Smooth muscle cell (in vitro differentiated cells): ENCODE results near the gene EGFL6. TPM values are rescaled to one million over a fixed set of nuclear protein-coding genes. Genes with fewer than 3 reads are reported as not detected.

Experiments
- DNase-seq: peaks from one replicate; lab custom pipeline; 2025; ENCODE audit not compliant: unreplicated experiment; lab: John Stamatoyannopoulos, UW
- H2AFZ ChIP-seq: fragments of 200-600 bp; sonication (generic); 2 replicates; pipeline ENCODE4 v1.6.0; 2016; ENCODE audit warnings: antibody characterized with exemption, low read depth, mild to moderate bottlenecking
- H3F3A ChIP-seq: fragments of 200-600 bp; sonication (generic); 2 replicates; pipeline ENCODE4 v1.6.0; 2017; ENCODE audit warnings: antibody characterized with exemption, low read depth
- H3K27ac ChIP-seq: fragments of 200-600 bp; sonication (generic); 2 replicates; pipeline ENCODE4 v1.5.1; 2016; ENCODE audit warnings: low read depth, mild to moderate bottlenecking
- H3K27me3 ChIP-seq: fragments of 200-600 bp; sonication (generic); 2 replicates; pipeline ENCODE4 v1.6.1; 2016; ENCODE audit warnings: low read depth, mild to moderate bottlenecking
- H3K36me3 ChIP-seq: fragments of 200-600 bp; sonication (generic); 2 replicates; pipeline ENCODE4 v1.5.1; 2016; ENCODE audit warnings: low read depth
- H3K4me1 ChIP-seq: fragments of 200-600 bp; sonication (generic); 2 replicates; pipeline ENCODE4 v1.5.1; 2016; ENCODE audit warnings: low read depth
- H3K4me2 ChIP-seq: fragments of 200-600 bp; sonication (generic); 2 replicates; pipeline ENCODE4 v1.6.0; 2016; ENCODE audit warnings: mild to moderate bottlenecking
- H3K4me3 ChIP-seq: fragments of 200-600 bp; sonication (generic); 2 replicates; pipeline ENCODE4 v1.5.1; 2016; ENCODE audit warnings: mild to moderate bottlenecking
- H3K79me2 ChIP-seq: fragments of 200-600 bp; sonication (generic); 2 replicates; pipeline ENCODE4 v1.6.0; 2016; ENCODE audit warnings: low read depth, mild to moderate bottlenecking
- H3K9ac ChIP-seq: fragments of 200-600 bp; sonication (generic); 2 replicates; pipeline ENCODE4 v1.6.0; 2016; ENCODE audit warnings: low read depth
- H3K9me3 ChIP-seq: fragments of 200-600 bp; sonication (generic); replicated peaks from 2 replicates; pipeline ENCODE4 v1.5.1; 2016; ENCODE audit warnings: low read depth
- H4K20me1 ChIP-seq: fragments of 200-600 bp; sonication (generic); 2 replicates; pipeline ENCODE4 v1.6.0; 2016; ENCODE audit warnings: low read depth
- WGBS: methylation state at CpG from one replicate; pipeline ENCODE4 v1.1.7; 2016; ENCODE audit warnings: low lambda C conversion rate; 5-methylcytosine and 5-hydroxymethylcytosine counted together
- polyA plus RNA-seq: library from polyadenylated mRNA; unstranded; fragments of >200 nt; fragmentation: Nextera tagmentation; extraction: Ambion mirVana; gene quantifications from 2 replicates; pipeline ENCODE4 v1.2.1, GENCODE V29; 2016
- total RNA-seq: library from RNA; depleted of rRNA; stranded (reverse); fragments of >200 nt; gene quantifications from 2 replicates; pipeline ENCODE4 v1.2.3, GENCODE V29; 2014
- TF ChIP-seq, protein P1 (sequence below): fragments of 200-600 bp; sonication (generic); IDR thresholded peaks from 2 replicates; pipeline ENCODE4 v1.5.1; 2017; ENCODE audit warnings: borderline replicate concordance, mild to moderate bottlenecking, antibody characterized with exemption; ENCODE audit not compliant: insufficient read depth, poor library complexity, severe bottlenecking

The EGFL6 gene, protein sequence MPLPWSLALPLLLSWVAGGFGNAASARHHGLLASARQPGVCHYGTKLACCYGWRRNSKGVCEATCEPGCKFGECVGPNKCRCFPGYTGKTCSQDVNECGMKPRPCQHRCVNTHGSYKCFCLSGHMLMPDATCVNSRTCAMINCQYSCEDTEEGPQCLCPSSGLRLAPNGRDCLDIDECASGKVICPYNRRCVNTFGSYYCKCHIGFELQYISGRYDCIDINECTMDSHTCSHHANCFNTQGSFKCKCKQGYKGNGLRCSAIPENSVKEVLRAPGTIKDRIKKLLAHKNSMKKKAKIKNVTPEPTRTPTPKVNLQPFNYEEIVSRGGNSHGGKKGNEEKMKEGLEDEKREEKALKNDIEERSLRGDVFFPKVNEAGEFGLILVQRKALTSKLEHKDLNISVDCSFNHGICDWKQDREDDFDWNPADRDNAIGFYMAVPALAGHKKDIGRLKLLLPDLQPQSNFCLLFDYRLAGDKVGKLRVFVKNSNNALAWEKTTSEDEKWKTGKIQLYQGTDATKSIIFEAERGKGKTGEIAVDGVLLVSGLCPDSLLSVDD
- total RNA-seq (213 and 365 TPM in 2 replicates), polyA plus RNA-seq (194 and 350 TPM in 2 replicates)

DNA sequence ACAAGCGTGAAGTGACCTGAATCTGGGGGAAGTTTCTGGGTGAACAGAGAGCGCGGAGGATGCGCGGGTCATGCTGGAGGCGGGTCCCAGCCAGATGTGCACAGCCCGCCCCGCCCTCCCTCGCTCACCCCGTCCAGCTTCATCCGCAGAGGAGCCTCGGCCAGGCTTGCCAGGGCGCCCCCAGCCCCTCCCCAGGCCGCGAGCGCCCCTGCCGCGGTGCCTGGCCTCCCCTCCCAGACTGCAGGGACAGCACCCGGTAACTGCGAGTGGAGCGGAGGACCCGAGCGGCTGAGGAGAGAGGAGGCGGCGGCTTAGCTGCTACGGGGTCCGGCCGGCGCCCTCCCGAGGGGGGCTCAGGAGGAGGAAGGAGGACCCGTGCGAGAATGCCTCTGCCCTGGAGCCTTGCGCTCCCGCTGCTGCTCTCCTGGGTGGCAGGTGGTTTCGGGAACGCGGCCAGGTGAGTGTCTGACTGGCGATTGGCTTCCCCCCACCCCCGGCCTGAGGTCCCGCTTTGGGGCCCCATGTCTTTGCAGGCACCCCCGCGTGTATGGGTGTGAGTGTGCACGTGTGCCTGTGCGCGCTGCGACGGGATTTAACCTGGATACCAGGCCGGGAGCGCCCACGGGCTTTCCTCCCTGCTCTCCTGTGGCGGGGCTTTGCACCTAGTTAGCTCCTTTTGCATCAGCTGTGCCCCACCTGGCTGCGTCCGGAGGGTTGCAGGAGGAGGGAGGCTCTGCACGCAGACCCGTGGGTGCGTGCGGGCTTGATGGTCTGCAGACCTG is at the start of gene EGFL6:
Gene EGFL6 (plus strand): TSS at position 123 of the 782 bp plus-strand sequence. CDS start 261 bp downstream, at position 384.
- Histone ChIP-seq H3K9ac (no peak within 1 kb of the TSS), H3F3A (no peaks in the 10 kb centered on the region), H4K20me1 (no peaks in the 10 kb centered on the region), H3K4me1 (peaks cover 6% of the 10 kb centered on the region), H3K9me3 (no peaks in the 10 kb centered on the region), H3K79me2 (peaks cover 22% of the 10 kb centered on the region), H3K4me3 (peak within 1 kb of the TSS; percentile 52), H3K4me2 (peak within 1 kb of the TSS; percentile 83), H3K27me3 (no peaks in the 10 kb centered on the region), H3K36me3 (no peaks in the 10 kb centered on the region), H3K27ac (no peak within 1 kb of the TSS), H2AFZ (no peak within 1 kb of the TSS)
- TF ChIP-seq, protein P1, sequence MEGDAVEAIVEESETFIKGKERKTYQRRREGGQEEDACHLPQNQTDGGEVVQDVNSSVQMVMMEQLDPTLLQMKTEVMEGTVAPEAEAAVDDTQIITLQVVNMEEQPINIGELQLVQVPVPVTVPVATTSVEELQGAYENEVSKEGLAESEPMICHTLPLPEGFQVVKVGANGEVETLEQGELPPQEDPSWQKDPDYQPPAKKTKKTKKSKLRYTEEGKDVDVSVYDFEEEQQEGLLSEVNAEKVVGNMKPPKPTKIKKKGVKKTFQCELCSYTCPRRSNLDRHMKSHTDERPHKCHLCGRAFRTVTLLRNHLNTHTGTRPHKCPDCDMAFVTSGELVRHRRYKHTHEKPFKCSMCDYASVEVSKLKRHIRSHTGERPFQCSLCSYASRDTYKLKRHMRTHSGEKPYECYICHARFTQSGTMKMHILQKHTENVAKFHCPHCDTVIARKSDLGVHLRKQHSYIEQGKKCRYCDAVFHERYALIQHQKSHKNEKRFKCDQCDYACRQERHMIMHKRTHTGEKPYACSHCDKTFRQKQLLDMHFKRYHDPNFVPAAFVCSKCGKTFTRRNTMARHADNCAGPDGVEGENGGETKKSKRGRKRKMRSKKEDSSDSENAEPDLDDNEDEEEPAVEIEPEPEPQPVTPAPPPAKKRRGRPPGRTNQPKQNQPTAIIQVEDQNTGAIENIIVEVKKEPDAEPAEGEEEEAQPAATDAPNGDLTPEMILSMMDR: no peak
- no peak for DNase-seq
- WGBS: 26% methylated on average over 51 of the region's 57 CpGs

DNA sequence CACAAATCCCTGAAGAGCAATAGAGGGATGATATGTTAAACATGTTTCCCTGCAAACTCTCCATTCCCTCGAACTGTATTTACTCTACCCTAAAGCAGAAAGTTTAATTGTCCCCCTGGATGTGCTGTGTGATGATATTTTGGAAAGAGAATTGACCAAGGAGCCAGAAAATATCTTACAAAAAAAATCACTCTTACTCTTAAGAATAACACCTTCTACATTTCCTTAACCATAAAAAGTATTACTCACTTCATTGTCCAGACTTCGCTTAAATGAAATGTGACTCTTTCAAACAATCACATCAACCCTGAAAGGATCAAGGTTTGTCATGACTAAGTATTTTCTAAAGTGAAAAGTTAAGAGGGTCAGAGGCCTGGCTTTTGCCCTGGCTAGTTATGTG is 49.0 kb upstream of the EGFL6 start:
- H3K4me2 ChIP-seq: no peak overlapping the region
- H3K9me3 ChIP-seq: no peaks in the 10 kb centered on the region
- H3F3A ChIP-seq: no peaks in the 10 kb centered on the region
- H3K79me2 ChIP-seq: no peaks in the 10 kb centered on the region
- DNase-seq: no peak
- H3K27ac ChIP-seq: no peak overlapping the region
- H4K20me1 ChIP-seq: no peaks in the 10 kb centered on the region
- no peaks in the 10 kb centered on the region for H3K4me1 ChIP-seq
- WGBS: 67% methylated on average over 2 of the region's 2 CpGs
- no peak overlapping the region for H2AFZ ChIP-seq
- H3K9ac ChIP-seq: no peak overlapping the region
- TF ChIP-seq, protein P1: no peak
- no peaks in the 10 kb centered on the region for H3K27me3 ChIP-seq
- no peak overlapping the region for H3K4me3 ChIP-seq
- no peaks in the 10 kb centered on the region for H3K36me3 ChIP-seq

DNA sequence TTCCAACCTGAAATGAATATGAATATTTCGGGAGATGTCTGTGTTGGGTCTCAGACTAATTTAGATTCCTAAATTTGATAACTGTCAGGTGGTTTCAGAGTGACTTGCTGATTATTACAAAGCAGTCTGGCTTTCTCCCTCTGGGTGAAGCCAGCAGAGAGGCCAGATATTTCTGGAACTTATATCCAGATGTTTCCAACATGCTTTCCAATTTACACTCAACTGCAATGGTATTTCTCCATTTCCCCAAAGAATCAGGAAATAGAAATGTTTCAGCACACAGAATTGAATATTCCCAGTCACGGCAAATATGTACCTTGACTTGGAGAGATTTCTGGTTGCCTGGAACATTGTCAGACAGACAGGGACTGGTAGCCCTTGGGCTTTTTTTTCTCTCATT is 48.5 kb upstream of the EGFL6 start:
- no peaks in the 10 kb centered on the region for H3F3A ChIP-seq
- no peaks in the 10 kb centered on the region for H3K36me3 ChIP-seq
- WGBS: 80% methylated on average over 2 of the region's 2 CpGs
- H4K20me1 ChIP-seq: no peaks in the 10 kb centered on the region
- H3K4me2 ChIP-seq: no peak overlapping the region
- H3K9me3 ChIP-seq: no peaks in the 10 kb centered on the region
- no peaks in the 10 kb centered on the region for H3K79me2 ChIP-seq
- H3K4me1 ChIP-seq: no peaks in the 10 kb centered on the region
- no peak overlapping the region for H3K27ac ChIP-seq
- TF ChIP-seq, protein P1: no peak
- no peak overlapping the region for H3K9ac ChIP-seq
- no peaks in the 10 kb centered on the region for H3K27me3 ChIP-seq
- H3K4me3 ChIP-seq: no peak overlapping the region
- DNase-seq: no peak
- no peak overlapping the region for H2AFZ ChIP-seq
